Stomach (tissue), 9 donors: ENCODE measurements around the gene PTPRF. TPM values are rescaled to one million over a fixed set of nuclear protein-coding genes. Genes with fewer than 3 reads are reported as not detected.

ENCODE experiments used
- DNase-seq, 2 donors: peaks; one replicate each; pipeline versions ENCODE4 v3.0.0 to v3.0.0-alpha.2; 2013 to 2019
- H3K27ac ChIP-seq, 5 donors: fragments of 200-600 bp in 4 of 5; sonication (generic) in 4 of 5; one replicate each; pipeline ENCODE4 v1.5.1; 2013 to 2019; ENCODE audit warnings: mild to moderate bottlenecking in 1 of 5, moderate library complexity in 1 of 5
- H3K27me3 ChIP-seq, 3 donors: fragments of 200-600 bp; sonication (generic); one replicate each; pipeline ENCODE4 v1.5.1; 2017 to 2019; ENCODE audit warnings: mixed run types in 1 of 3
- H3K36me3 ChIP-seq, 4 donors: fragments of 200-600 bp; sonication (generic); 1 replicate in 3 of 4; 2 replicates in 1 of 4; pipeline ENCODE4 v1.5.1; 2016 to 2019
- H3K4me1 ChIP-seq, 4 donors: fragments of 200-600 bp; sonication (generic); one replicate each; pipeline ENCODE4 v1.5.1; 2016 to 2019
- H3K4me3 ChIP-seq, 4 donors: fragments of 200-600 bp; sonication (generic) in 3 of 4; one replicate each; pipeline ENCODE4 v1.5.1; 2016 to 2019; ENCODE audit warnings: mild to moderate bottlenecking in 1 of 4
- H3K9me3 ChIP-seq, 4 donors: fragments of 200-600 bp; sonication (generic); one replicate each; pipeline ENCODE4 v1.5.1; 2016 to 2019
- EP300 ChIP-seq: sonication (generic); formaldehyde crosslinking; IDR thresholded peaks from one replicate; pipeline ENCODE4 v1.6.1; 2017; ENCODE audit warnings: antibody characterized with exemption
- POLR2A ChIP-seq, 4 donors: fragments of 450-650 bp; IDR thresholded peaks; one replicate each; pipeline ENCODE4 v1.6.1; 2016; ENCODE audit warnings: antibody characterized with exemption in 4 of 4, control low read depth in 2 of 4, mild to moderate bottlenecking in 1 of 4, moderate library complexity in 1 of 4
- POLR2AphosphoS5 ChIP-seq, 3 donors: sonication (generic); formaldehyde crosslinking; IDR thresholded peaks; one replicate each; pipeline ENCODE4 v1.6.1; 2016; ENCODE audit warnings: antibody characterized with exemption in 3 of 3
- WGBS, 5 donors: extraction: QIAGEN DNeasy Blood & Tissue Kit in 3 of 5; methylation state at CpG; one replicate each; pipeline versions ENCODE4 v1.1.5 to v1.1.7; 2013 to 2018; 5-methylcytosine and 5-hydroxymethylcytosine counted together
- intact Hi-C: fragments of 100-400 bp; cut with DNase I; formaldehyde crosslinking; loops from one replicate; pipeline ENCODE4 v1.15.1; 2023; ENCODE audit warnings: low total_unique reads
- polyA plus RNA-seq, 3 donors: library from polyadenylated mRNA; stranded (reverse); fragments of 200-250 nt; gene quantifications; one replicate each; pipeline ENCODE4 v1.2.3, GENCODE V29; 2013
- total RNA-seq, 5 donors: library from RNA; depleted of rRNA; stranded (reverse); fragments of >200 nt; gene quantifications; one replicate each; pipeline versions ENCODE4 v1.1.0 to v1.2.3, GENCODE V29; 2014 to 2016
- TF ChIP-seq, protein P1 (sequence below), 7 experiments: fragments of 450-650 bp in 4 of 7; fragments of 200-600 bp in 3 of 7; sonication (generic) in 3 of 7; IDR thresholded peaks; one replicate each; pipeline ENCODE4 v1.5.1; 2016 to 2019; ENCODE audit warnings: antibody characterized with exemption in 7 of 7, control low read depth in 2 of 7, mild to moderate bottlenecking in 1 of 7
- donor health status: healthy with polysubstance abuse.
- donor health status: Bipolar disorder and iron deficiency.
- donor health status: healthy.

PTPRF gene
- total and polyA plus RNA-seq, 8 donors: 11.3 to 282 (median 82.0) TPM

DNA sequence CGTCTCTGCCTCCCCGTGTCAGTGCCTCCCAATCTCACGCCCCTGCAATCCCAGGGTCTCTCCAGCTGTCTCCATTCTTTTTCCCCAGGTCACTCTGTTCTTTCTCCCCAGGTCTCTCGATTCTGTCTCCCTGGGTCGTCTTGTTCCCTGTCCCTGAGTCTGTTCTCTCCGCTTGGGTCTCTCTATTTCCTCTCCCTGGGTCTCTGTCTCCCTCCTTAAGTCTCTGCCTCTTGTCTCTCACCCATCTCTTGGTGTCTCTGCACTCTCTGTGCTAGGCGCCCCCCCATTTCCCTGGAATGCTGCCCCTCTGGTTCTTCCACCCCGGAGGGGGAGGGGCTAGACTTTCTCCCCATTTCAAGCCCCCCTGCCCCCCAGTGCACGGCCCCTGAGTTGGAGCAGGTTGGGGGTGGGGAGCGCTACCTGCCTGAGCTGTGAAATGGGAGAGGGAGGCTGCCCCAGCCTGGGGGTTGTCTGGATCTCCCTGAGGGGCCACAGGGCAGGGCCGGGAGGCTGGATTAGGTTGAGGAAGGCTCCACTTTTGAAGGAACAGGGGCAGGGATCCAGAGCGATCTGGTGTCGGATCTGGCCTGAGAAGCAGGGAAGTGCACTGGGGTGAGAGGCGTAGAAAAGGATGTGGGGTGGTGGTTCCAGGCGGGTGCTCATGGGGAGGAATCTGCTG lies 1.4 kb downstream of the PTPRF start:
- intact Hi-C loops: no loop called here
- TF ChIP-seq, protein P1, sequence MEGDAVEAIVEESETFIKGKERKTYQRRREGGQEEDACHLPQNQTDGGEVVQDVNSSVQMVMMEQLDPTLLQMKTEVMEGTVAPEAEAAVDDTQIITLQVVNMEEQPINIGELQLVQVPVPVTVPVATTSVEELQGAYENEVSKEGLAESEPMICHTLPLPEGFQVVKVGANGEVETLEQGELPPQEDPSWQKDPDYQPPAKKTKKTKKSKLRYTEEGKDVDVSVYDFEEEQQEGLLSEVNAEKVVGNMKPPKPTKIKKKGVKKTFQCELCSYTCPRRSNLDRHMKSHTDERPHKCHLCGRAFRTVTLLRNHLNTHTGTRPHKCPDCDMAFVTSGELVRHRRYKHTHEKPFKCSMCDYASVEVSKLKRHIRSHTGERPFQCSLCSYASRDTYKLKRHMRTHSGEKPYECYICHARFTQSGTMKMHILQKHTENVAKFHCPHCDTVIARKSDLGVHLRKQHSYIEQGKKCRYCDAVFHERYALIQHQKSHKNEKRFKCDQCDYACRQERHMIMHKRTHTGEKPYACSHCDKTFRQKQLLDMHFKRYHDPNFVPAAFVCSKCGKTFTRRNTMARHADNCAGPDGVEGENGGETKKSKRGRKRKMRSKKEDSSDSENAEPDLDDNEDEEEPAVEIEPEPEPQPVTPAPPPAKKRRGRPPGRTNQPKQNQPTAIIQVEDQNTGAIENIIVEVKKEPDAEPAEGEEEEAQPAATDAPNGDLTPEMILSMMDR (IDR thresholded peaks at IDR 0.05): no peak
- TF ChIP-seq EP300 (no peak), POLR2AphosphoS5 (IDR thresholded peaks at IDR 0.05) (no peak), POLR2A (IDR thresholded peaks at IDR 0.05) (no peak)
- no peaks in the 10 kb centered on the region for H3K9me3 ChIP-seq
- WGBS, 5 donors: 15 to 25% (median 18%) methylated on average over 15 of the region's 15 CpGs
- DNase-seq: peak in 1 of 2 donors; percentile 58
- H3K27ac ChIP-seq: peak overlapping the region; percentile 84 to 97 (median 92)
- H3K4me3 ChIP-seq: peak overlapping the region; percentile 68 to 90 (median 76)
- H3K4me1 ChIP-seq: peaks cover 35 to 73% (median 65%) of the 10 kb centered on the region in 4 donors
- no peaks in the 10 kb centered on the region for H3K36me3 ChIP-seq
- H3K27me3 ChIP-seq: peaks cover 0 to 19% (median 0%) of the 10 kb centered on the region in 3 donors

DNA sequence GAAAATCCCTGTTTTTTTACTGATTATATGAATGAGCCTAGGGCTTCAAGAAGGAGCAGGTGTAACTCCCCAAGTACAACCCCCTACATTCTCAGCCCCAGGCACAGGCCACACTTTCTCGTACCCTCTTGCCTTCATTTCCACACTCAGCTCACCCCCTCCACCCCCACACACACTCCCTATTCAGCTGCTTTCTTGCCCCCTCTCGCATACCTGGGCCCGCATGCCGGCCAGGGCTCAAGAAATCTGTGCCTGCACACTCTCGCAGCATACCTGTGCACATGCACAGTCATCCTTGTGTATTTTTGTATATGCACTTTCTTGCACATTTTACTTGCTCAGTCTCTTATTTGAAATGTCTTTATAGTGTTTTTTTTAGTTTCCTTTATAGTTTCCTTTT lies 2.0 kb downstream of the PTPRF start:
- WGBS, 5 donors: 34 to 60% (median 41%) methylated on average over 5 of the region's 5 CpGs
- intact Hi-C loops: no loop called here
- TF ChIP-seq, protein P1 (IDR thresholded peaks at IDR 0.05): no peak
- TF ChIP-seq EP300: no peak
- no peak for TF ChIP-seq POLR2A (IDR thresholded peaks at IDR 0.05)
- no peak for TF ChIP-seq POLR2AphosphoS5 (IDR thresholded peaks at IDR 0.05)
- Histone ChIP-seq H3K4me3 (peak overlapping the region in 3 of 4 donors; percentile 68 to 90 (median 73)), H3K4me1 (peaks cover 35 to 79% (median 69%) of the 10 kb centered on the region in 4 donors), H3K27ac (peak overlapping the region; percentile 84 to 97 (median 92)), H3K36me3 (no peaks in the 10 kb centered on the region), H3K9me3 (no peaks in the 10 kb centered on the region), H3K27me3 (peaks cover 0 to 19% (median 0%) of the 10 kb centered on the region in 3 donors)
- DNase-seq: no peak

DNA sequence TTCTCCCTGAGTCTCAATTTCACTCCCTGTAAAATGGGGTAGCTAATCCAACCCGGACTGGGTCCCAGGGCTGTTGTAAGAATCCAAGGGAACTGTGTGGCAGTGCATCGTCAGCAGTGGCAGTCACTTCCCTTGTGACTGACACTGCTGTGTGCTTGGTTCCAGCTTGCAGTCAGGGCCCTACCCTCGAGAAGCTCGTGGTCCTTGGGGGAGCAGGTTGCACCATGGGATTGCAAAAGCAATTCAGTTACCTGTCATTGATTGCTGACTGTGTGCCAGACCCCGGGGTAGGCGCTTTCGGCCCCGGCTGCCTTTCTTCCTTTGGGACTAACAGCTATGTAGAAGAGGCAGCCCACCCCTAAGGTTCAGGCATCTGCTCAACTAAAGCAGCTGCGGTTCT lies 2.9 kb downstream of the PTPRF start:
- Histone ChIP-seq H3K36me3 (peaks cover under 1 to 4% (median 3%) of the 10 kb centered on the region in 4 donors), H3K27me3 (peaks cover 0 to 19% (median 0%) of the 10 kb centered on the region in 3 donors), H3K4me1 (peaks cover 42 to 88% (median 77%) of the 10 kb centered on the region in 4 donors), H3K27ac (peak overlapping the region; percentile 26 to 94 (median 85)), H3K9me3 (no peaks in the 10 kb centered on the region), H3K4me3 (no peak overlapping the region)
- TF ChIP-seq POLR2AphosphoS5 (IDR thresholded peaks at IDR 0.05) (no peak), EP300 (no peak), POLR2A (IDR thresholded peaks at IDR 0.05) (no peak)
- TF ChIP-seq, protein P1 (IDR thresholded peaks at IDR 0.05): no peak
- 55 to 85% (median 64%) methylated on average over 8 to 9 of the region's 9 CpGs for WGBS, 5 donors
- intact Hi-C loops: no loop called here
- DNase-seq: no peak

DNA sequence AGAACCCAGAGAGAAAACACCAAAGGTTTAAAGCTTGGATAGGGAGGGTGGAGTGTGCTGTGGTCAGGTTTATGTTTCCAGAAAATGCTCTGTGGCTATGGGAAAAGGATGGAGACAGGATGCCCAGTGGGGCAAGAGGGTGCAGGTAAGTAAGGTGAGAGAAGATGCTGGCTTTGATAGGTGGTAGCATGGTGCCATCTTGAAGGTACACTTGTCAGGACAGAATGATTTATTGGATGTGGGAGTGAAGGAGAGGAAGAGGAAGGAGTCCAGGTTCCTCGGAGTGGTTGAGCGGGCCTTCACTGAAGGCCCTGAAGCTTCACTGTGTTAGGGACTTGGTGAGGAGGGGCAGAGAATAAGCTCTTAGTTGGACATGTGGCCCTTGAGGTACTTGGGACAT lies 3.6 kb downstream of the PTPRF start:
- intact Hi-C loops: no loop called here
- peak overlapping the region in 3 of 5 donors; percentile 84 to 94 (median 92) for H3K27ac ChIP-seq
- 78 to 91% (median 82%) methylated on average over 2 of the region's 2 CpGs for WGBS, 5 donors
- H3K36me3 ChIP-seq: peaks cover 5 to 8% (median 7%) of the 10 kb centered on the region in 4 donors
- H3K4me3 ChIP-seq: no peak overlapping the region
- H3K4me1 ChIP-seq: peaks cover 42 to 92% (median 82%) of the 10 kb centered on the region in 4 donors
- H3K9me3 ChIP-seq: no peaks in the 10 kb centered on the region
- peaks cover 0 to 19% (median 0%) of the 10 kb centered on the region in 3 donors for H3K27me3 ChIP-seq
- TF ChIP-seq EP300: no peak
- no peak for TF ChIP-seq POLR2A (IDR thresholded peaks at IDR 0.05)
- no peak for TF ChIP-seq POLR2AphosphoS5 (IDR thresholded peaks at IDR 0.05)
- TF ChIP-seq, protein P1 (IDR thresholded peaks at IDR 0.05): no peak
- no peak for DNase-seq
